Peyer's patch (tissue), 4 donors: ENCODE results near the gene OASL.

Source experiments
- CTCF ChIP-seq, 6 experiments: fragments of 450-650 bp in 4 of 6; fragments of 200-600 bp in 2 of 6; sonication (generic) in 1 of 6; IDR thresholded peaks; one replicate each; pipeline ENCODE4 v1.5.1; 2017 to 2019; ENCODE audit warnings: antibody characterized with exemption in 6 of 6, mild to moderate bottlenecking in 3 of 6, moderate library complexity in 1 of 6
- POLR2A ChIP-seq, 2 donors: fragments of 450-650 bp; IDR thresholded peaks; one replicate each; pipeline ENCODE4 v1.5.1; 2017; ENCODE audit warnings: antibody characterized with exemption in 2 of 2, mild to moderate bottlenecking in 2 of 2, moderate library complexity in 2 of 2

GRCh38 chr12:121018860-121019617 lies 20.0 kb downstream of the OASL start:
- TF ChIP-seq CTCF (IDR thresholded peaks at IDR 0.05) = no peak
- TF ChIP-seq POLR2A (IDR thresholded peaks at IDR 0.05) = no peak
